HepG2 (cell line): ENCODE data around the gene DDOST. TPM values are rescaled to one million over a fixed set of nuclear protein-coding genes. Genes with fewer than 3 reads are reported as not detected.
A peak's percentile ranks its signal among the peaks of the same experiment; 100 is the strongest.

Experiments used
- ATAC-seq: fragments of 200-7000 bp; cut with Tn5 transposase; 3 replicates; pipeline ENCODE4 v1.9.1; 2020; ENCODE audit warnings: mild to moderate bottlenecking, moderate library complexity
- BruUV-seq: library from RNA; stranded (reverse); fragments of 400-500 nt; replicated peaks from 2 replicates; lab custom pipeline; 2021; lab: Mats Ljungman, UMichigan
- CTCF ChIA-PET: fragments of 300-600 bp; formaldehyde crosslinking; extraction: SDS; loops from one replicate; lab custom pipeline; 2021; ENCODE audit warnings: low total read pairs, inconsistent platforms, low intra/inter-chr PET ratio; lab: Yijun Ruan, JAX
- POLR2A ChIA-PET: fragments of 350-600 bp; sonication (Branson Sonifier 250); formaldehyde crosslinking; loops from one replicate; lab custom pipeline; 2020; ENCODE audit warnings: antibody characterized with exemption, inconsistent platforms; lab: Yijun Ruan, JAX
- DNase-seq: peaks from one replicate; pipeline ENCODE4 v3.0.0-alpha.2; 2015; ENCODE audit warnings: low spot score
- FAIRE-seq: peaks from 3 replicates; lab custom pipeline; 2011; peaks lifted over from hg19 to GRCh38; lab: Jason Lieb, UNC
- H2AFZ ChIP-seq: one replicate; pipeline ENCODE4 v1.6.1; 2011; ENCODE audit warnings: low read length, inconsistent platforms
- H3K27ac ChIP-seq: fragments of 300-600 bp; 3 replicates; pipeline ENCODE4 v1.8.0; 2011; ENCODE audit warnings: mixed run types, mild to moderate bottlenecking, mixed read lengths, low read length, inconsistent platforms; ENCODE audit not compliant: insufficient read depth; ENCODE audit errors: extremely low read length
- H3K27me3 ChIP-seq, 2 experiments: fragments of 200-600 bp in 1 of 2; 2 replicates in 1 of 2; 3 replicates in 1 of 2; pipeline versions ENCODE4 v1.6.0 to v1.8.0; 2011; ENCODE audit warnings: low read length in 2 of 2, mild to moderate bottlenecking in 2 of 2, moderate library complexity in 2 of 2, inconsistent platforms in 1 of 2; ENCODE audit not compliant: insufficient read depth in 2 of 2, control insufficient read depth in 1 of 2
- H3K36me3 ChIP-seq, 2 experiments: fragments of 200-600 bp in 1 of 2; replicated peaks in 1 of 2; 2 replicates in 1 of 2; 3 replicates in 1 of 2; pipeline versions ENCODE4 v1.5.1 to v1.8.0; 2011; ENCODE audit warnings: low read length in 2 of 2, inconsistent platforms in 1 of 2; ENCODE audit not compliant: insufficient read depth in 2 of 2, control insufficient read depth in 1 of 2
- H3K4me1 ChIP-seq: 2 replicates; pipeline ENCODE4 v1.5.1; 2012; ENCODE audit warnings: low read length, inconsistent platforms; ENCODE audit not compliant: insufficient read depth
- H3K4me2 ChIP-seq: 2 replicates; pipeline ENCODE4 v1.6.0; 2011; ENCODE audit warnings: low read depth, low read length, inconsistent platforms
- H3K4me3 ChIP-seq, 3 experiments: fragments of 200-600 bp in 1 of 3; sonication (generic), shearing (Covaris generic) in 1 of 3; replicated peaks in 1 of 3; 2 replicates each; pipeline ENCODE4 v1.5.1; 2011 to 2016; ENCODE audit warnings: low read length in 3 of 3, inconsistent platforms in 2 of 3, low read depth in 2 of 3, mild to moderate bottlenecking in 2 of 3, control low read depth in 1 of 3, mixed read lengths in 1 of 3; ENCODE audit not compliant: insufficient read depth in 1 of 3
- H3K79me2 ChIP-seq: one replicate; pipeline ENCODE4 v1.6.1; 2011; ENCODE audit warnings: low read length, inconsistent platforms; ENCODE audit not compliant: insufficient read depth
- H3K9ac ChIP-seq: 2 replicates; pipeline ENCODE4 v1.6.0; 2011; ENCODE audit warnings: mild to moderate bottlenecking, low read depth, low read length, inconsistent platforms; ENCODE audit not compliant: insufficient read depth
- H3K9me3 ChIP-seq: 2 replicates; pipeline ENCODE4 v1.5.1; 2012; ENCODE audit warnings: mild to moderate bottlenecking, low read length
- H4K20me1 ChIP-seq: 2 replicates; pipeline ENCODE4 v1.6.0; 2011; ENCODE audit warnings: inconsistent platforms, mild to moderate bottlenecking, low read length, moderate library complexity; ENCODE audit not compliant: insufficient read depth
- ARID5B ChIP-seq: IDR thresholded peaks from 2 replicates; pipeline ENCODE4 v1.4.0; 2020; ENCODE audit warnings: mild to moderate bottlenecking, missing genetic modification reagents
- NFYB ChIP-seq: sonication (generic); formaldehyde crosslinking; IDR thresholded peaks from 2 replicates; pipeline ENCODE4 v1.4.0; 2020; ENCODE audit warnings: missing genetic modification reagents
- PHF5A ChIP-seq: IDR thresholded peaks from one replicate; pipeline ENCODE4 v1.6.1; 2018; ENCODE audit warnings: low read depth, missing genetic modification reagents; ENCODE audit not compliant: unreplicated experiment
- SMARCE1 ChIP-seq: fragments of 450-650 bp; IDR thresholded peaks from 2 replicates; pipeline ENCODE4 v1.6.1; 2017; ENCODE audit warnings: borderline replicate concordance
- SOX6 ChIP-seq, 2 experiments: fragments of 450-650 bp in 1 of 2; sonication (generic) in 1 of 2; formaldehyde crosslinking in 1 of 2; IDR thresholded peaks; 2 replicates each; pipeline versions ENCODE4 v1.4.0 to v1.6.1; 2017 to 2020; ENCODE audit warnings: antibody characterized with exemption in 1 of 2, mild to moderate bottlenecking in 1 of 2, missing genetic modification reagents in 1 of 2
- SP2 ChIP-seq: sonication (generic); formaldehyde crosslinking; IDR thresholded peaks from 2 replicates; pipeline ENCODE4 v1.5.1; 2020; ENCODE audit warnings: mild to moderate bottlenecking, missing genetic modification reagents
- SRY ChIP-seq: sonication (generic); formaldehyde crosslinking; IDR thresholded peaks from 2 replicates; pipeline ENCODE4 v1.8.0; 2022; ENCODE audit warnings: mild to moderate bottlenecking, missing genetic modification reagents
- TARDBP ChIP-seq: sonication (generic); formaldehyde crosslinking; IDR thresholded peaks from 2 replicates; pipeline ENCODE4 v1.8.0; 2022; ENCODE audit warnings: mild to moderate bottlenecking, missing genetic modification reagents
- THAP8 ChIP-seq: sonication (generic); formaldehyde crosslinking; IDR thresholded peaks from 2 replicates; pipeline ENCODE4 v1.5.1; 2020; ENCODE audit warnings: missing genetic modification reagents, mild to moderate bottlenecking, borderline replicate concordance
- XBP1 ChIP-seq: sonication (generic); formaldehyde crosslinking; IDR thresholded peaks from 2 replicates; pipeline ENCODE4 v1.5.0; 2020; ENCODE audit warnings: missing genetic modification reagents
- ZBTB46 ChIP-seq: sonication (generic); formaldehyde crosslinking; IDR thresholded peaks from 2 replicates; pipeline ENCODE4 v1.4.0; 2020; ENCODE audit warnings: mild to moderate bottlenecking, missing genetic modification reagents, borderline replicate concordance
- ZFP36L2 ChIP-seq: sonication (generic); formaldehyde crosslinking; IDR thresholded peaks from 2 replicates; pipeline ENCODE4 v1.4.0; 2020; ENCODE audit warnings: missing genetic modification reagents
- ZNF234 ChIP-seq: sonication (generic); formaldehyde crosslinking; conservative IDR thresholded peaks from 2 replicates; pipeline ENCODE4 v1.5.1; 2020; ENCODE audit warnings: mild to moderate bottlenecking, missing genetic modification reagents
- ZNF564 ChIP-seq: sonication (generic); formaldehyde crosslinking; IDR thresholded peaks from 2 replicates; pipeline ENCODE4 v1.8.1; 2023; ENCODE audit warnings: mild to moderate bottlenecking, missing genetic modification reagents
- ZNF691 ChIP-seq: sonication (generic); formaldehyde crosslinking; IDR thresholded peaks from 2 replicates; pipeline ENCODE4 v1.4.0; 2020; ENCODE audit warnings: missing genetic modification reagents, low read depth, mild to moderate bottlenecking, borderline replicate concordance
- ZNF784 ChIP-seq: sonication (generic); formaldehyde crosslinking; IDR thresholded peaks from 2 replicates; pipeline ENCODE4 v1.5.1; 2020; ENCODE audit warnings: missing genetic modification reagents, mild to moderate bottlenecking, borderline replicate concordance
- WGBS: methylation state at CpG from one replicate; pipeline ENCODE4 v1.1.6; 2017; ENCODE audit warnings: low lambda C conversion rate; 5-methylcytosine and 5-hydroxymethylcytosine counted together
- in situ Hi-C: cut with HindIII; loops from 2 replicates; pipeline ENCODE4 v1.10.0; 2017; ENCODE audit warnings: low pct_unique_long_range_greater_than_20kb; ENCODE audit not compliant: extremely low pct_ligation_motif_present
- intact Hi-C: fragments of 100-400 bp; cut with micrococcal nuclease; formaldehyde crosslinking; loops from one replicate; pipeline ENCODE4 v1.10.0; 2022; ENCODE audit not compliant: unreplicated experiment
- polyA plus RNA-seq, 8 experiments: library from polyadenylated mRNA; depleted of rRNA in 3 of 8; stranded (reverse) in 7 of 8; unstranded in 1 of 8; fragments of >200 nt; fragmentation: Illumina TruSeq in 4 of 8; extraction: Trizol in 4 of 8; gene quantifications; 2 replicates each; pipeline versions ENCODE4 v1.2.1 to v1.2.3, GENCODE V29; 2011 to 2016; ENCODE audit warnings: low read depth in 4 of 8, missing spikeins in 1 of 8, mixed read lengths in 1 of 8; ENCODE audit not compliant: insufficient read depth in 1 of 8
- total RNA-seq, 5 experiments: library from RNA; depleted of rRNA; stranded (reverse); fragments of >200 nt; fragmentation: Illumina TruSeq; extraction: Trizol; gene quantifications; 2 replicates each; pipeline ENCODE4 v1.2.3, GENCODE V29; 2016; ENCODE audit warnings: low read depth in 1 of 5

Gene DDOST
- total and polyA plus RNA-seq, 2 of the 13 experiments (the other 11 are each of a cell fraction or from before 2014, with no cell fraction given): 335 to 494 TPM

GRCh38 chr1:20666804-20667203 is 5.6 kb upstream of the DDOST start:
- H3K79me2 ChIP-seq: no peaks in the 10 kb centered on the region
- POLR2A ChIA-PET: interaction anchor here (1.0 to 1.4 kb wide), 4 partner anchors 18 to 115 kb away, joined by 3 read pairs; no protein-coding TSS in a partner anchor
- no peak overlapping the region for H3K4me2 ChIP-seq
- BruUV-seq: no TSS peak
- DNase-seq: no peak
- CTCF ChIA-PET: no interaction called here
- H2AFZ ChIP-seq: no peak overlapping the region
- no peaks in the 10 kb centered on the region for H3K36me3 ChIP-seq
- no peaks in the 10 kb centered on the region for H4K20me1 ChIP-seq
- no peak overlapping the region for H3K9ac ChIP-seq
- 100% methylated on average over 1 of the region's 1 CpG for WGBS
- FAIRE-seq: no peak
- peaks cover 21% of the 10 kb centered on the region for H3K4me1 ChIP-seq
- no peaks in the 10 kb centered on the region for H3K9me3 ChIP-seq
- H3K27me3 ChIP-seq: no peaks in the 10 kb centered on the region; a peak in 2 of 5 replicates
- intact Hi-C loops: no loop called here
- no peak overlapping the region for H3K4me3 ChIP-seq
- no peak overlapping the region for H3K27ac ChIP-seq
- peak; percentile 37 for ATAC-seq
- in situ Hi-C loops: no loop called here
- TF ChIP-seq PHF5A (no peak), ZNF564 (CRISPR knock-in tag) (no peak), ZBTB46 (CRISPR knock-in tag) (no peak), ARID5B (CRISPR knock-in tag) (no peak), SRY (CRISPR knock-in tag) (no peak), SMARCE1 (no peak), SP2 (CRISPR knock-in tag) (no peak), SOX6 (IDR thresholded peaks at IDR 0.05) (no peak), SOX6 (CRISPR knock-in tag; IDR thresholded peaks at IDR 0.05) (no peak), TARDBP (CRISPR knock-in tag) (no peak), ZNF691 (CRISPR knock-in tag) (no peak), THAP8 (no peak), NFYB (CRISPR knock-in tag) (peak; percentile 74), ZNF784 (CRISPR knock-in tag) (no peak), XBP1 (no peak), ZFP36L2 (CRISPR knock-in tag) (no peak), ZNF234 (CRISPR knock-in tag) (no peak)
